ENCODE measurements around the gene GAB1. TPM values are rescaled to one million over a fixed set of nuclear protein-coding genes. Genes with fewer than 3 reads are reported as not detected.

GAB1 gene
- total RNA-seq, 1 donor from 2014 or later = 31.0 TPM

GRCh38 chr4:143353797-143354196, 17.1 kb downstream of the GAB1 start:
- Histone ChIP-seq H3K4me1 (peaks cover 19 to 54% of the 10 kb centered on the region in 2 donors), H3K27me3 (no peaks in the 10 kb centered on the region), H3K4me3 (no peak overlapping the region), H3K27ac (peak overlapping the region; percentile 79 to 83), H3K9me3 (no peaks in the 10 kb centered on the region), H3K36me3 (no peaks in the 10 kb centered on the region)
- intact Hi-C loops (cut with DNase I) = loop anchor here (10.0 kb wide), 1 partner anchor 539 kb away; no protein-coding TSS in a partner anchor
- TF ChIP-seq CTCF (IDR thresholded peaks at IDR 0.05) = no peak
- no peak for DNase-seq (ENCODE audit: low spot score in 2 of 2)

- Histone ChIP-seq H3K9me3 (no peaks in the 10 kb centered on the region), H3K27ac (peak overlapping the region; percentile 79 to 83), H3K36me3 (no peaks in the 10 kb centered on the region), H3K4me3 (no peak overlapping the region), H3K4me1 (peaks cover 26 to 62% of the 10 kb centered on the region in 2 donors), H3K27me3 (no peaks in the 10 kb centered on the region)
- DNase-seq (ENCODE audit: low spot score in 2 of 2) = no peak
- intact Hi-C loops (cut with DNase I) = loop anchor here (10.0 kb wide), 1 partner anchor 540 kb away; no protein-coding TSS in a partner anchor
- no peak for TF ChIP-seq CTCF (IDR thresholded peaks at IDR 0.05)
These were observed 18.3 kb downstream of the GAB1 start for GRCh38 chr4:143354990-143355389.

- peak overlapping the region in 1 of 2 donors; percentile 3 for H3K4me3 ChIP-seq
- peak overlapping the region; percentile 79 to 83 for H3K27ac ChIP-seq
- peaks cover 26 to 62% of the 10 kb centered on the region in 2 donors for H3K4me1 ChIP-seq
- H3K9me3 ChIP-seq = no peaks in the 10 kb centered on the region
- H3K27me3 ChIP-seq = no peaks in the 10 kb centered on the region
- DNase-seq (ENCODE audit: low spot score in 2 of 2) = no peak
- no peak for TF ChIP-seq CTCF (IDR thresholded peaks at IDR 0.05)
- intact Hi-C loops (cut with DNase I) = loop anchor here (10.0 kb wide), 1 partner anchor 541 kb away; no protein-coding TSS in a partner anchor
- H3K36me3 ChIP-seq = no peaks in the 10 kb centered on the region
These were observed 19.0 kb downstream of the GAB1 start for GRCh38 chr4:143355540-143356217.

GRCh38 chr4:143356493-143356892, 19.8 kb downstream of the GAB1 start:
- intact Hi-C loops (cut with DNase I) = loop anchor here (10.0 kb wide), 1 partner anchor 542 kb away; no protein-coding TSS in a partner anchor
- Histone ChIP-seq H3K4me1 (peaks cover 22 to 60% of the 10 kb centered on the region in 2 donors), H3K27me3 (no peaks in the 10 kb centered on the region), H3K27ac (peak overlapping the region; percentile 79 to 83), H3K9me3 (no peaks in the 10 kb centered on the region), H3K36me3 (no peaks in the 10 kb centered on the region), H3K4me3 (peak overlapping the region in 1 of 2 donors; percentile 3)
- no peak for DNase-seq (ENCODE audit: low spot score in 2 of 2)
- TF ChIP-seq CTCF (IDR thresholded peaks at IDR 0.05) = no peak

- no peak for TF ChIP-seq CTCF (IDR thresholded peaks at IDR 0.05)
- H3K4me3 ChIP-seq = no peak overlapping the region
- no peaks in the 10 kb centered on the region for H3K36me3 ChIP-seq
- DNase-seq (ENCODE audit: low spot score in 2 of 2) = no peak
- peaks cover 14 to 60% of the 10 kb centered on the region in 2 donors for H3K4me1 ChIP-seq
- H3K27ac ChIP-seq = peak overlapping the region; percentile 79 to 83
- intact Hi-C loops (cut with DNase I) = loop anchor here (10.0 kb wide), 1 partner anchor 543 kb away; no protein-coding TSS in a partner anchor
- no peaks in the 10 kb centered on the region for H3K27me3 ChIP-seq
- H3K9me3 ChIP-seq = no peaks in the 10 kb centered on the region
These were observed 20.6 kb downstream of the GAB1 start for GRCh38 chr4:143357161-143357845.

All from ascending aorta (tissue), 2 donors.